ENCODE measurements around the gene NR1D1. TPM values are rescaled to one million over a fixed set of nuclear protein-coding genes. Genes with fewer than 3 reads are reported as not detected.

NR1D1 gene
- total RNA-seq = 0.72 and 1.9 TPM in 2 replicates

GRCh38 chr17:40100419-40100668 lies at the start of gene NR1D1:
TSS of gene NR1D1 (minus strand) at chr17:40100589. CDS start at chr17:40100094, 495 bp downstream.

GRCh38 chr17:40121181-40122135 lies 21.1 kb upstream of the NR1D1 start, which contains the start of gene MSL1:
TSS of gene MSL1 (plus strand) at chr17:40121971. CDS start at chr17:40122613, 642 bp downstream.

GRCh38 chr17:40062329-40063186 lies 37.8 kb downstream of the NR1D1 start, which contains the start of gene THRA:
TSS of gene THRA (plus strand) at chr17:40062965. CDS start at chr17:40074489, 11,524 bp downstream.

Other genes with a start within 250 kb of the NR1D1 start
- under 0.01 TPM in 1 of 2 replicates, not detected in the other for gene IKZF3, start 236.3 kb downstream of the NR1D1 start, total RNA-seq
- not detected in 2 replicates for gene ZPBP2, start 232.4 kb downstream of the NR1D1 start, total RNA-seq
- gene GSDMB, start 182.0 kb downstream of the NR1D1 start, total RNA-seq = 2.4 and 2.8 TPM in 2 replicates
- gene ORMDL3, start 173.0 kb downstream of the NR1D1 start, total RNA-seq = 40.1 and 44.1 TPM in 2 replicates
- not detected in 2 replicates for gene LRRC3C, start 172.9 kb downstream of the NR1D1 start, total RNA-seq
- gene GSDMA, start 137.6 kb downstream of the NR1D1 start, total RNA-seq = 0.72 TPM in 1 of 2 replicates, not detected in the other
- 102 and 105 TPM in 2 replicates for gene PSMD3, start 119.8 kb downstream of the NR1D1 start, total RNA-seq
- 0.96 TPM in 1 of 2 replicates, not detected in the other for gene CSF3, start 85.1 kb downstream of the NR1D1 start, total RNA-seq
- 26.5 and 38.2 TPM in 2 replicates for gene MED24, start 46.2 kb downstream of the NR1D1 start, total RNA-seq
- gene THRA, start 37.6 kb downstream of the NR1D1 start, total RNA-seq = 8.1 and 8.9 TPM in 2 replicates
- 23.9 and 32.0 TPM in 2 replicates for gene MSL1, start 21.4 kb upstream of the NR1D1 start, total RNA-seq
- 10.4 and 14.5 TPM in 2 replicates for gene CASC3, start 39.9 kb upstream of the NR1D1 start, total RNA-seq
- 9.6 and 61.4 TPM in 2 replicates for gene RAPGEFL1, start 76.9 kb upstream of the NR1D1 start, total RNA-seq
- 7.0 and 7.7 TPM in 2 replicates for gene WIPF2, start 118.7 kb upstream of the NR1D1 start, total RNA-seq
- gene CDC6, start 187.3 kb upstream of the NR1D1 start, total RNA-seq = 3.2 and 6.5 TPM in 2 replicates
- gene RARA, start 208.6 kb upstream of the NR1D1 start, total RNA-seq = 3.0 and 3.6 TPM in 2 replicates

All from tracheal epithelial cell (primary cell).